GM12875 (cell line): ENCODE measurements around the gene OR13C8.

Experiments used
- H3K4me3 ChIP-seq: one replicate; pipeline ENCODE4 v1.5.1; 2011; ENCODE audit warnings: low read depth, low read length, control low read depth
- CTCF ChIP-seq: IDR thresholded peaks from 2 replicates; pipeline ENCODE4 v1.5.1; 2011; ENCODE audit warnings: low read depth, mild to moderate bottlenecking, control low read depth, inconsistent platforms, low read length, moderate library complexity, borderline replicate concordance; ENCODE audit not compliant: insufficient read depth

OR13C8 gene

GRCh38 chr9:104556830-104557634 lies 11.9 kb upstream of the OR13C8 start:
- TF ChIP-seq CTCF = no peak
- H3K4me3 ChIP-seq = no peak overlapping the region

GRCh38 chr9:104564358-104564757 lies 4.6 kb upstream of the OR13C8 start:
- no peak for TF ChIP-seq CTCF
- no peak overlapping the region for H3K4me3 ChIP-seq

- H3K4me3 ChIP-seq = no peak overlapping the region
- TF ChIP-seq CTCF = no peak
Observed at GRCh38 chr9:104572612-104573011, 3.6 kb downstream of the OR13C8 start.

GRCh38 chr9:104575456-104575855 lies 6.5 kb downstream of the OR13C8 start:
- H3K4me3 ChIP-seq = no peak overlapping the region
- no peak for TF ChIP-seq CTCF

- H3K4me3 ChIP-seq = no peak overlapping the region
- no peak for TF ChIP-seq CTCF
Observed at GRCh38 chr9:104577263-104577662, 8.3 kb downstream of the OR13C8 start.

- no peak overlapping the region for H3K4me3 ChIP-seq
- no peak for TF ChIP-seq CTCF
Observed at GRCh38 chr9:104580562-104580961, 11.6 kb downstream of the OR13C8 start.

- TF ChIP-seq CTCF = no peak
- no peak overlapping the region for H3K4me3 ChIP-seq
Observed at GRCh38 chr9:104586496-104587180, 17.7 kb downstream of the OR13C8 start.
